ENCODE results near the gene SPATA18. TPM values are rescaled to one million over a fixed set of nuclear protein-coding genes. Genes with fewer than 3 reads are reported as not detected.
"Not testable (repeated sequence)": the region's sequence is repeated elsewhere in the genome, so short reads cannot be mapped to it uniquely, and the experiment has no call there.

SPATA18 gene
- total RNA-seq, 8 experiments from 2014 or later = 4.0 to 50.3 (median 13.6) TPM

DNA sequence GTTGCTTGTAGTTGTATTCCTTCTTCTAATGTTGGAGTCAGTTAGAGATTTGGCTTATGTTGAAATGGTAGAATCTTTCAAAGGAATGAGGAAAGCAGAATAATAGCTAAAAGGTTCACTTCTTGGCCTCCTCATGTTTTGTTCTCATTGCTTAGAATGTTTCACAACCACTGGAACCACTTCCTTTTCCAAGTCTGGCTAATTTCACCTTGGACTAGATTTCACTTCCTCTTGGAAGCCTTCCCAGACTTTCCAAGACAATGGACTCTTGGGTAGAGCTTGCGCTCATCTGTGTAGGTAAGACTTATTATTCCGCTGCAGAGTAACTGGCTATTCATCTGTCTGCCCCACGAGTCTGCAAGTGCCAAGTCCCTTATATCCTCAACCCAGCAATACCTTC, 8.3 kb downstream of the SPATA18 start:
- no peak for ATAC-seq (replicated peaks in 6 of 8)
- Histone ChIP-seq H3K27ac (no peak overlapping the region), H3K4me3 (no peak overlapping the region), H3K4me1 (replicated peaks in 1 of 2) (no peaks in the 10 kb centered on the region)
- WGBS, 10 experiments = 60 to 93% (median 81%) methylated on average over 1 to 3 of the region's 3 CpGs; no CpG with 5 or more reads in 3 of the 10 experiments
- in situ Hi-C loops (cut with MboI; ENCODE audit: low pct_unique_long_range_greater_than_20kb in 2 of 9, low sequenced_read_pairs in 9 of 9, unreplicated experiment in 9 of 9) = no loop called here

DNA sequence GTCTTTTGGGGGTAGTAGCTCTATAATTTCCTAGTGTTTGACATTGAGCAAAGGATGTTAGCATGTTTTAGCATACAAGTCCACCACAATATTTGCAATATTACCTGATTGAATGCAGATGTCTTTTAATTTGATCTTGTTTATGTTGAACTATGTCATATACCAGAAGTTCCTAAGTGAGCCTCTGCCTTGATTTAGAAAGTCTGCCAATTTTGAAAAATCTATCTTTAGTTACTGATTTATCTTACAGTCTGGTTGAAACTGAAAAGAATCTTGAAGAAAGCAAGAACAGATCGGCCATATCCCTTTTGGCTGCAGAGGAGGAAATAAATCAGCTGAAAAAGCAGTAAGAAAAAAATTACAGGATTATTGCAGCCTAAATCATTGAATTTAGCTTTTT, 18.5 kb downstream of the SPATA18 start:
- in situ Hi-C loops (cut with MboI; ENCODE audit: low pct_unique_long_range_greater_than_20kb in 2 of 9, low sequenced_read_pairs in 9 of 9, unreplicated experiment in 9 of 9) = no loop called here
- H3K27ac ChIP-seq = no peak overlapping the region
- H3K4me1 ChIP-seq (replicated peaks in 1 of 2) = no peaks in the 10 kb centered on the region
- no peak for ATAC-seq (replicated peaks in 6 of 8)
- WGBS, 10 experiments = 18 to 100% (median 80%) methylated on average over 1 of the region's 1 CpG; no CpG with 5 or more reads in 1 of the 10 experiments
- H3K4me3 ChIP-seq = no peak overlapping the region

DNA sequence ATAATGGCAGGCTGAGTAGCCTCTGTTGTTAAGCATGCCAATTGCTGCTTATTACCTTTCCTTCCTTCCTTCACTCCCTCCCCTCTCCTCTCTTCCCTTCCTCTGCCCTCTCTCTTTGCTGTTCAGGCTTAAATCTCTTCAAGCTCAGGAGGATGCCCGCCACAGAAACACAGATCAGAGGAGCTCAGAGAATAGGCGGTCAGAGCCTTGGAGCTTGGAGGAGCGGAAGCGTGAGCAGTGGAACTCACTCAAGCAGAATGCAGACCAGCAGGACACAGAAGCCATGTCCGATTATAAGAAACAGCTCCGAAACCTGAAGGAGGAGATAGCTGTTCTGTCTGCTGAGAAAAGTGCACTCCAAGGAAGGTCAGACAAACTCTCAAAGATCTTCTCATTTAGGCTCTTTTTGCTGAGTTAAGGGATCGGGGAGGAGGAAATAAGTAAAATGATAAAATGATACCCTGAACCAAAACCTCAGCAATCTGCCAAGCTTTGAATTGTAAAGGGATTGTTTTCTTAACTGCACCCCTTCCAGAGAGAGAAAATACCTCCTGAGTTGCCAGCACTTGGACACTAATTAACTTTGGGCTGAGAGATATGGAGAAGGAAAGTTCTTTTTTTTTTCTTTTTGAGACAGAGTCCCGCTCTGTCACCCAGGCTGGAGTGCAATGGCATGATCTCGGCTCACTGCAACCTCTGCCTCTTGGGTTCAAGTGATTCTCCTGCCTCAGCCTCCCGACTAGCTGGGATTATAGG, 20.9 kb downstream of the SPATA18 start:
- no peak for ATAC-seq (replicated peaks in 6 of 8)
- no peak overlapping the region for H3K27ac ChIP-seq
- in situ Hi-C loops (cut with MboI; ENCODE audit: low pct_unique_long_range_greater_than_20kb in 2 of 9, low sequenced_read_pairs in 9 of 9, unreplicated experiment in 9 of 9) = no loop called here
- 72 to 100% (median 88%) methylated on average over 1 to 9 of the region's 10 CpGs; no CpG with 5 or more reads in 1 of the 10 experiments for WGBS, 10 experiments
- H3K4me3 ChIP-seq = no peak overlapping the region
- H3K4me1 ChIP-seq (replicated peaks in 1 of 2) = no peaks in the 10 kb centered on the region

DNA sequence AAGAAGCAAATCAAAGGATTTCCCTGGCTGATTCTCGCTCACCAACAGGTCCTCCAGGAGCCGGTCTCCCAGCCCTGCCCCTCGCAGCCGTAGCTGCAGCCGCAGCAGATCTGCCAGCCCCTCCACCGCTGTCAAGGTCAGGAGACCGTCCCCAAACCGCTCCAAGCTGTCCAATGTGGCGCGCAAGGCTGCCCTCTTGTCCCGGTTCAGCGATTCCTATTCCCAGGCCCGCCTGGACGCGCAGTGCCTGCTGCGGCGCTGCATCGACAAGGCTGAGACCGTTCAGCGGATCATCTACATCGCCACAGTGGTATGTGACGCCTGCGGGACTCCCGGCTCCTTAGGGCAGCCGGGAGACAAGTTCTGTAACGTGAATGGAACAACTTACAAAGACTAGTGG, 25.6 kb downstream of the SPATA18 start:
- H3K4me3 ChIP-seq = peak overlapping the region in 3 of 5 donors; percentile 7 to 31 (median 15)
- WGBS, 10 experiments = 20 to 89% (median 57%) methylated on average over 1 to 21 of the region's 26 CpGs; no CpG with 5 or more reads in 3 of the 10 experiments

DNA sequence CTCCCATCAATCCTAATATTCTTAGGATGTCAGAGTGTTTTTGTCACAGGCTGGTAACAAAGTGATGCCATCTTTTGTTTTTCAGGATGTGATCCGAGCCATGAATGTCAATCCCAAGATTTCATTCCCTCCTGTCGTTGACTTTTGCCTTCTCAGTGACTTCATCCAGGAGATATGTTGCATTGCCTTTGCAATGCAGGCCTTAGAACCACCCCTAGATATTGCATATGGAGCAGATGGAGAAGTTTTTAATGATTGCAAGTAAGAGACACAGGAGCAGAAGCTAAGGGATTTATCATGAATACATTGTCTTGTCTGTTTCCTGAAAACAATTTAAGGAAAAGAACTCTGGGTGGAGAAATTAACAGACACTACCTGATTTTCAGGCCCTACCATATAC, 28.6 kb downstream of the SPATA18 start:
- ATAC-seq (replicated peaks in 6 of 8) = peak in 2 of 8 experiments; percentile 93 to 95
- in situ Hi-C loops (cut with MboI; ENCODE audit: low pct_unique_long_range_greater_than_20kb in 2 of 9, low sequenced_read_pairs in 9 of 9, unreplicated experiment in 9 of 9) = no loop called here
- 14 to 33% (median 30%) methylated on average over 1 to 2 of the region's 2 CpGs; no CpG with 5 or more reads in 3 of the 10 experiments for WGBS, 10 experiments
- no peak overlapping the region for H3K27ac ChIP-seq
- no peak overlapping the region for H3K4me3 ChIP-seq
- no peaks in the 10 kb centered on the region for H3K4me1 ChIP-seq (replicated peaks in 1 of 2)

More for the DNA sequence above, 25.6 kb downstream of the SPATA18 start:
- H3K27ac ChIP-seq = no peak overlapping the region
- in situ Hi-C loops (cut with MboI; ENCODE audit: low pct_unique_long_range_greater_than_20kb in 2 of 9, low sequenced_read_pairs in 9 of 9, unreplicated experiment in 9 of 9) = no loop called here
- ATAC-seq (replicated peaks in 6 of 8) = peak in 5 of 8 experiments; percentile 57 to 88 (median 86)
- H3K4me1 ChIP-seq (replicated peaks in 1 of 2) = no peaks in the 10 kb centered on the region

DNA sequence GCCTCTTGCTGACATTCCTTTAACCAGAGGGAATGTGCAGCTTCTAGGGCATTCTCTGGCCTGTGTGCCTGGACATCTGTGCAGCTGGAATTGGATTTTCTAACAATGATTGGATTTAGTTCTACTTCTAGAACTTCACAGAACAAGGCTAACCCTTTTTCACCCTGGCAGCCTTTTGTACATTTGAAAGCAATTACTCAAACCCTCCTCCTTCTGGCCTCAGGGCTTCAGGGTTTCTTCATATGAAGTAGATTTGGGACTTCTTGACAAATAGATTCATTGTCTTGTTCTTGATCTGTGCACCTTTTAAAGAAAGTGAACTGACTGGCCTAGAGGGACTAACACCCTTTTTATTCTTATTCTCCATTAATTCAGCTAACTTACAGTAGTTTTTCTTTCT, 30.1 kb downstream of the SPATA18 start:
- H3K4me3 ChIP-seq = no peak overlapping the region
- no peaks in the 10 kb centered on the region for H3K4me1 ChIP-seq (replicated peaks in 1 of 2)
- H3K27ac ChIP-seq = no peak overlapping the region
- no peak for ATAC-seq (replicated peaks in 6 of 8)
- in situ Hi-C loops (cut with MboI; ENCODE audit: low pct_unique_long_range_greater_than_20kb in 2 of 9, low sequenced_read_pairs in 9 of 9, unreplicated experiment in 9 of 9) = no loop called here

DNA sequence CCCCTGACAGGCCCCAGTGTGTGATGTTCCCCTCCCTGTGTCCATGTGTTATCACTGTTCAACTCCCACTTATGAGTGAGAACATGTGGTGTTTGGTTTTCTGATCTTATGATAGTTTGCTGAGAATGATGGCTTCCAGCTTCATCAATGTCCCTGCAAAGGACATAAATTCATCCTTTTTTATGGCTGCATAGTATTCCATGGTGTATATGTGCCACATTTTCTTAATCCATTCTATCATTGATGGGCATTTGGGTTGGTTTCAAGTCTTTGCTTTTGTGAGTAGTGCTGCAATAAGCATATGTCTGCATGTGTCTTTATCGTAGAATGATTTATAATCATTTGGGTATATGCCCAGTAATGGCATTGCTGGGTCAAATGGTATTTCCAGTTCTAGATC, 35.3 kb downstream of the SPATA18 start:
- in situ Hi-C loops (cut with MboI; ENCODE audit: low pct_unique_long_range_greater_than_20kb in 2 of 9, low sequenced_read_pairs in 9 of 9, unreplicated experiment in 9 of 9); ATAC-seq (replicated peaks in 6 of 8): not testable (repeated sequence)
- 60 to 100% (median 89%) methylated on average over 1 of the region's 1 CpG; no CpG with 5 or more reads in 4 of the 10 experiments for WGBS, 10 experiments

DNA sequence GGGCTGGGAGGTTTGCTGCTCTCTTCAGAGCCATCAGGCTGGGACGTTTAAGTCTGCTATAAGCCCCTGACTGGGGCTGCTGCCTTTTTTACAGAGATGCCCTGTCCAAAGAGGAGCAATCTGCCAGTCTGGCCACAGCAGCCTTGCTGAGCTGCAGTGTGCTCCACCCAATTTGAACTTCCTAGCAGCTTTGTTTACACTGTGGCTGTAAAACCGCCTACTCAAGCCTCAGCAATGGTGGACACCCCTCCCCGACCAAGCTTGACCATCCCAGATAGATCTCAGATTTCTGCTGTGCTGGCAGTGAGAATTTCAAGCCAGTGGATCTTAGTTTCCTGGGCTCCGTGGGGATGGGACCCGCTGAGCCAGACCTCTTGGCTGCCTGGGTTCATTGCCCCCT, 40.7 kb downstream of the SPATA18 start:
- WGBS, 10 experiments = 0 to 100% (median 70%) methylated on average over 1 to 4 of the region's 5 CpGs; no CpG with 5 or more reads in 4 of the 10 experiments
- Histone ChIP-seq H3K27ac (no peak overlapping the region), H3K4me1 (replicated peaks in 1 of 2) (peaks cover 0 to 12% of the 10 kb centered on the region in 2 donors), H3K4me3 (no peak overlapping the region)
- in situ Hi-C loops (cut with MboI; ENCODE audit: low pct_unique_long_range_greater_than_20kb in 2 of 9, low sequenced_read_pairs in 9 of 9, unreplicated experiment in 9 of 9) = no loop called here
- ATAC-seq (replicated peaks in 6 of 8) = peak in 2 of 8 experiments; percentile 78 to 89

More for the DNA sequence above, 35.3 kb downstream of the SPATA18 start:
- H3K4me1 ChIP-seq (replicated peaks in 1 of 2); H3K4me3 ChIP-seq; H3K27ac ChIP-seq: not testable (repeated sequence)

DNA sequence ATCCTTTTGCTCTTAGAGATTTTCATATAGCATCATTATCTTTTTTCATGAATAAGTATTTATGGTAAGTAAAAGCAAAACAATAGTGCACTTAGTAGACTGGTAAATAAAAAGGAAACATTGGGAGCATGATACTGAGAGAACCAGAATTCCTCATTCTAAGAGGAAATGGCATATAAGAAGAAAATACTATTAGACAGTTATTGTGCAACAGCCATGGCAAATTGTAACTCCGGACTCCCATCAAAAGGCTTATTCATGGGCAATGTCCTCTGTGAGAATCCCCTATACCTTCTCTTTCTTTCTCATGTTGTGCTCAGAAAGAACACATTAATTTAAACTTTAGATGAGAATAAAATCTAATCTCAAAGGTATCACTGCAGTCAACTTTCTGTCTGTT, 42.4 kb downstream of the SPATA18 start:
- Histone ChIP-seq H3K4me1 (replicated peaks in 1 of 2) (peaks cover 0 to 12% of the 10 kb centered on the region in 2 donors), H3K4me3 (no peak overlapping the region), H3K27ac (no peak overlapping the region)
- 88 to 100% (median 100%) methylated on average over 1 of the region's 1 CpG; no CpG with 5 or more reads in 3 of the 10 experiments for WGBS, 10 experiments
- no peak for ATAC-seq (replicated peaks in 6 of 8)
- in situ Hi-C loops (cut with MboI; ENCODE audit: low pct_unique_long_range_greater_than_20kb in 2 of 9, low sequenced_read_pairs in 9 of 9, unreplicated experiment in 9 of 9) = no loop called here

DNA sequence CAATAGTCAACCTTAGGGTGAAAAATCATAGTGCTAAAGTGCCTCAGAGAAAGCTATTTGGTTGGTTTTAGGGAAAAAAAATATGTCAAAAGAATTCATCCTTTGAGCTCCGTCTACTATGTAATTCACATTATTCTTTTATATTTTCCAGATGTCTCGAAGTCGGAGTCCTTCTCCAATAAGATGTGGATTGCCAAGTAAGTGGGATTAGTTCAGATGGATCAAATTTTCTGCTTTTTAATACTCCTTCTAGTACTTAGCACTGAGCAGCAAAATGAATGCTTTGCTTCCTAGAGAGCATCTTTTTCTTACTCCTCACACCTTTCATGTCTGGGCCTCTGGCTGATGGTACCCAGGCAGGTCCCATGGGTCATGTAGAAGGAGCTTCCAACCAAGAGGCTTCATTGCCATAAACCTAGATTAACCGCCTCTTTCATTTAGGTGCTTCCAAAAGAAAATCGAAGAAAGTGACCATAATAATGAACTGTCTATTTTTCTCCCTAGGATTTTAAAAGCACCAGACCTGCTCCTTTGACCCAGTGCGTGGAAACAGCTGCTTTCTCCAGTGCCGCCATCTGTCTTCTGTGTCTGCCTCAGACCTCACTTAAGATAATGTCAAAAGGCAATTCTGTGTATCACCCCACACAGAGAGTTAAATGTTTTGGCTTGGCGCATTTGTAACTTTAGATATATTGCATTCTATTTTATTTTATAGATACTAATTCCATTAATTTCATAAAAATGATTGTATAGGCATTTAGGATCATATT, 43.5 kb downstream of the SPATA18 start:
- WGBS, 10 experiments = 50 to 84% (median 65%) methylated on average over 2 to 8 of the region's 8 CpGs
- in situ Hi-C loops (cut with MboI; ENCODE audit: low pct_unique_long_range_greater_than_20kb in 2 of 9, low sequenced_read_pairs in 9 of 9, unreplicated experiment in 9 of 9) = no loop called here
- H3K4me1 ChIP-seq (replicated peaks in 1 of 2) = peaks cover 0 to 12% of the 10 kb centered on the region in 2 donors

DNA sequence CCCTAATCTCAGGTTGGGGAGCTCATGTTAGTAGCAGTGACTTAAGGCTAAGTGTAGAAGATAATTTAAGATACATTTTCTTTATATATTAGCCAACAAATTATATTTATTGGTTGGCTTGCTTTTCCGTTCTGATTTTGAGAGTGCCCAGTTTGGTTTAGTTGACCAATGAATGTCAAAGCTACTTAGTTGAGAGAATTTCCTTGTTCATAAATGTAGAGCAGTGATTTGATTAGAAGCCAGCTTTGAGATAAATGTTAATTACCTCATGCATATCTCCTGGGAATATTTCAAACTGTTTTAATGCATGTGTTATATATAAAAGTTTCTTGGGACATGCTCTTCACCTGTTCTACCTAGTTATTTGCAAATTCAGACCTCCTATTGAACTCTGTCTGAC, 44.3 kb downstream of the SPATA18 start:
- Histone ChIP-seq H3K4me3 (no peak overlapping the region), H3K27ac (no peak overlapping the region), H3K4me1 (replicated peaks in 1 of 2) (peaks cover 0 to 12% of the 10 kb centered on the region in 2 donors)
- in situ Hi-C loops (cut with MboI; ENCODE audit: low pct_unique_long_range_greater_than_20kb in 2 of 9, low sequenced_read_pairs in 9 of 9, unreplicated experiment in 9 of 9) = no loop called here
- 29 to 100% (median 86%) methylated on average over 1 of the region's 1 CpG; no CpG with 5 or more reads in 2 of the 10 experiments for WGBS, 10 experiments
- ATAC-seq (replicated peaks in 6 of 8) = no peak

More for the DNA sequence above, 43.5 kb downstream of the SPATA18 start:
- Histone ChIP-seq H3K4me3 (no peak overlapping the region), H3K27ac (no peak overlapping the region)
- no peak for ATAC-seq (replicated peaks in 6 of 8)

DNA sequence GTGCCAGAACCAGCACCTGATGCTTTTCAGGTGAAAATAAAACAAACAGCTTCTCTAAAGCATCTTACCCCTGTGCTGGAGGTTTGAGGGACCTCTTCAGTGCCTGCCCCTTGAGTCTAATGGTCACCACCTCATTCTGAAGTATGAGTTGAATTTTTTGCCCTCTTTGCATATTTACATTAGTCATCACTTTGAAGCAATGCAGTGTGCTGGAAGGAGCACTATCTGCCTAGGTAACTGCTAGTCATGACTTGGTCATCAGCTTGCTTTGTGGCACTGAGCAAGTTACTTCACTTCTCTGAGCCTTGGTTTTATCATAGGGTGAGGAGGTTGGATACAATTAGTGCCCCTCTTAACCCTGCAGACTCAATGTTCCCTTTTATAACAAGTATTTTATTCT, 44.9 kb downstream of the SPATA18 start:
- Histone ChIP-seq H3K27ac (no peak overlapping the region), H3K4me3 (no peak overlapping the region), H3K4me1 (replicated peaks in 1 of 2) (peaks cover 0 to 12% of the 10 kb centered on the region in 2 donors)
- peak in 2 of 8 experiments; percentile 71 to 75 for ATAC-seq (replicated peaks in 6 of 8)
- in situ Hi-C loops (cut with MboI; ENCODE audit: low pct_unique_long_range_greater_than_20kb in 2 of 9, low sequenced_read_pairs in 9 of 9, unreplicated experiment in 9 of 9) = no loop called here

DNA sequence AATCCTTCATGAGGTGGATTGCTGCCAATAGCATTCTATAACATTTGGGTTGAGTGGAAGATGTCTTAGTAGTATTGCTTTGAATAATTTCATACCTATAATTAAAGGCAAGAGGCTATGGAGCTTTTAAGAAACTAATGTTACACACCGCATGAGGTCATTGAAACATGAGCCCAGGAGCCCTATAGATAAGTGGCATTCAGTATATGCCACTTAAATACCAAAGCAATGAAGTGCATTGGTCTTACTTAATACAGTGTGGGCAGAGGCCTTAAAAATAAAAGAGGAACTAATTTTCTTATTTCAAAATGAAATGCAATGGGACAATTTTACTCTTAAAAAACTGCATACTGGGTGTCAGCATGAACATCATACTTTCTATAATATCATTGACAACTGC, 47.5 kb downstream of the SPATA18 start:
- H3K4me3 ChIP-seq = no peak overlapping the region
- in situ Hi-C loops (cut with MboI; ENCODE audit: low pct_unique_long_range_greater_than_20kb in 2 of 9, low sequenced_read_pairs in 9 of 9, unreplicated experiment in 9 of 9) = no loop called here
- ATAC-seq (replicated peaks in 6 of 8) = no peak
- WGBS, 10 experiments = 67 to 100% (median 100%) methylated on average over 1 of the region's 1 CpG; no CpG with 5 or more reads in 3 of the 10 experiments
- H3K4me1 ChIP-seq (replicated peaks in 1 of 2) = peaks cover 0 to 12% of the 10 kb centered on the region in 2 donors
- H3K27ac ChIP-seq = no peak overlapping the region

Data from motor neuron (in vitro differentiated cells).